COLO829 (cell line): ENCODE measurements around the gene BPGM.
"Not testable (repeated sequence)": the region's sequence is repeated elsewhere in the genome, so short reads cannot be mapped to it uniquely, and the experiment has no call there.

Experiments used
- DNase-seq: peaks from one replicate; pipeline ENCODE4 v3.0.0; 2012; ENCODE audit warnings: low spot score

Gene BPGM

DNA sequence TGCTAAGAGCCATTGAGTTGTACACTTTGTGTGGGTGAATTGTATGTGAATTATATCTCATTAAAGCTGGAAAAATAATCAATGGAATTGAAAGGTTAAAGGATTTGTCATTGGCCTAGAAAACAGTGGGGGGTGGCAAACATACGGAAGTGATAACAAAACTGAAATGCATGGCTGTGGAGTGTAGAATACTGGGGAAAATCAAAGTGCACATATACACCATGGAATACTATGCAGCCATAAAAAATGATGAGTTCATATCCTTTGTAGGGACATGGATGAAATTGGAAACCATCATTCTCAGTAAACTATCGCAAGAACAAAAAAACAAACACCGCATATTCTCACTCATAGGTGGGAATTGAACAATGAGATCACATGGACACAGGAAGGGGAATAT, 18.4 kb downstream of the BPGM start:
- not testable (repeated sequence) for DNase-seq

DNA sequence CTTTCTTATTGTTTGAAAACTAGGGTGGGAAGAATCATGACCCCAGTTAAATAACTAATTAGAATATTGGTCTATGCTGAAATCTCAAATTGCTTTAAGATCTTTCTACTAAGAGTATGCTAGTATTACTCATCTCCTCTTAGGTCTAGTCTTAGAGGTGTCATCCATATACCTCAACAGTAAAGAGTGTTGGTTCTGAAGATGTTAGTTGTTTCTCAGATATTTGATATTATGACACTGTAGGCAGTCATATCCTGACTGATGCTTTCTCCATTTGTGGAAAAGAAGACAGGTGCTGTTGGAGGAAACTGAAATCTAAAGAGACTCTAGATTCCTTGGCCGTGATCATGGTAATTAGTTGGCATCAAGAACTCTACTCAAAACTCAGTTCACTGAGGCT, 21.2 kb downstream of the BPGM start:
- DNase-seq: no peak

DNA sequence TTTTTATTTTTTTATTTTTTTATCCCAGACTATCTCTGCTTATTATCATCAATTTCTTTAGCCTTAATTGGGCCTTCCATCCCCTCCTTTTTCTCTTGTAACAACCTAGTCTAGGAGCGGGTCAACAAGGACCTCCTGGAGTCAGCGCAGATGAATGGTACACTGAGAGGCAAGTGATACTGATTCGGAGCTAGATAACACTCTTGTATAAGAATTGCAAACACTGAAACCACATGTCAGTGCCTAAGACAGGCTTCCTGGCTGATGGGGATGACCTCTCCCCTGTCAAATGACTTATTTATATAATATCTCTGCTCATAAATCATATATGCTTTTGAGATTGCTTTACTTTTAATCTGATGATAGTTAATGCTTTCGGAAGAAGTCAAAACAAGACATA, 22.7 kb downstream of the BPGM start:
- no peak for DNase-seq

DNA sequence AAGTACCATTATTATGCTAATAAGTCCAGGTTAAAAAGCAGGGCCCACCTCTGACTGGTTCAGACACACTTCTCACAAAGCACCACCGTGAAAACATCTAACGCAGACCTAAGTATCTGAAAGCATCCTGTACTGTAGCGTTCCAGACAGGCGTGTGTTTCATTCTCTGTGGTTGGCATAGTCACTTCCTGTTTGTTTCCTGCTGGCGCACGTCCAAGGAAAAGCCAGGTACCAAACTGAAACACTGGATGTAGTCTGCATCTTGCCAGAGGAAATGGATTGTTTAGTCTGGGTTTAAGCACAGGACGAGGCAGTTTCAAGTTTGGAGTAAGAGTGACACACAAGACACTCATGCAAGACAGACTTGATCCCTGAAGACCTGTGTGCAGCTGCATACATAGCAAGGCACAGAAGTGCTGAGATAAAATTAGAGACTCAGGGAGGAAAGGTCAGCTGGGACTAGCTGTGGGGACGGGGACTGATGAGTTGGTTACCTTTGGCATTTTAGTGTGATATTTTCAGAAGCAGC, 23.3 kb downstream of the BPGM start:
- DNase-seq: peak; percentile 92

DNA sequence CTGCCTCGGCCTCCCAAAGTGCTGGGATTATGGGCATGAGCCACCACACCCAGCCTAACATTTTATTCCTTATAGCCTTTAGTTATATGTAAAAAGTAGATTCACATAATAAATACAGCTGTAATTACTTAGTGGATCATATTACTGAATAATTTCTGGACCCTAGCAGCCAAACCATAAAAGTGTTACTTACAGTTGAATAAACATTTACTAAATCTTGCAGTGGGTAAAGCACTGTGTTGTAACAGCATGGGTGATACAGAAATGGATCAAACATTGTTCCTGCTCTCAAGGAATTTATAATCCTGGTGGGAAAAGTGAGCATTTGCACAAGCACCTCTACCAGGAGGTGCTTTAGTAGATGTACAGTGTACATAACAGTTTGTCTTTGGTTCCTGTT, 25.0 kb downstream of the BPGM start:
- no peak for DNase-seq

DNA sequence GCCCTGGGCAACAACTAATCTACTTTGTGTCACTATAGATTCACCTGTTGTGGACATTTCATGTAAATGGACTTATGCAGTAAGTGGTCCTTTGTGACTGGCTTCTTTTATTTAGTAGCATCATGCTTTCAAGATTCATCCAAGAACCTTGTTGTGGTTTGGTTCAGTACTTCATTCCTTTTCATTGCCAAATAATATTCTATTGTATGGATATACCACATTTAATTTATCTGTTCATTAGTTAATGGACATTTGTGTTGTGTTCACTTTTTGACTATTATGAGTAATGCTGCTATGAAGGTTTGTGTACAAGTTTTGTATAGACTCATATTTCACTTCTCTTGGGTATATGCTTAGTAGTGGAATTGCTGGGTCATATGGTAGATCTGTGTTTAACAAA, 27.8 kb downstream of the BPGM start:
- DNase-seq: no peak

DNA sequence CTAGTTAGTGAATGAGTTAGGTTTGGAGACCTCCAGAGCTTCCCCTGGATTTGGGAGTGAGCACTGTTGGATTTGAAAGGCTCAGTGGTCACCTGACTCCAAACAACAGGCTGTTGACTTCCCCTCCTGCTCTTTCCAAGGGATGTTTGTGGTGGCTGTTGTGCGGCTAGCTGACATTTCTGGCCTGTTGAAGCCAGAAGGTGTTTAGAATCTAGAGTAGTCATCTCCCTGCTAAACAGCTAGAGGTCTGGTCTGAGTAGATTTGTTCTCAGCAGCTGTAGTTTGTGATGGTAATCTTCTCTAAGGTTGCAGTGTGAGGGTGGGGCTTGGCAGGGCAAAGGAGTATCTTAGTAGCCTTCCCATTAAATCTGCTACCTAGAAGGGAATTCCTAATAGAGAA, 30.1 kb downstream of the BPGM start:
- no peak for DNase-seq

DNA sequence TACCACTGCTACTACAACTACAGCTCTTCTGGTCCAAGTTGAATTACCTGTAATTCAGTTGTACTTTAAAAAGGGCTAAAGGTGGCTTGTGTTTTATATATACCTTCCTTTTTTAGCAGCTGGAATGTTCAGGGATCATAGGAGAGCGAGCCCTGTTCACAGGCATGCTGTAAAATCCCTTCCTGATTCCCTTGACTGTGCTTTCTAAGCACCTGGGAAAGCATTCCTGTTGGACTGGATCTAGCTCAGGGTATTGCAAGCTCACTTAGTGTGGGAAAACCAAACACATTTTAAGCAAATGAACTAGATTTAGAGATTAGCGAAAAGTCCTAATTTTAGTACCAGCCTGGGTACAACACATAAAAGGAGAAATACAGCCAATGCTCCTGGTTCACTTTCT, 31.5 kb downstream of the BPGM start:
- DNase-seq: no peak

DNA sequence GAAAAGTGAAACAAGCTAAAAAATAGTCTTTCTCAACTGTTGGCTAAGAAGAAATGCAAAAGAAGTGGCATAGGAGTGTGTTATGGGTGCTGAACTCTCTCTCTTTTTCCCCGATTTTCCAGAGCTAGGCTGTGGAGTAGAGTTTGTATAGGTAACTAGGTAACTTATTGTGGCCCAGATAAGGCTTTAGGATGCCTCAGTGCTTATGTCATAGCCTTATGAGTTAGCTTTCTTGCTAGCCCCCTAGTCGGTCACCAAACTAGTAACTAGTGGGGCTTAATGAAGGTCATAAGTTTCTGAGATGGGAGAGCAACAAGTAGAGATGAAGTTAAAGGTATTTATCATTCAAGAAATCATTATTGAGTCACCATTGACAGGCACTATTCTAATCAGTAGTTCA, 32.4 kb downstream of the BPGM start:
- DNase-seq: no peak

DNA sequence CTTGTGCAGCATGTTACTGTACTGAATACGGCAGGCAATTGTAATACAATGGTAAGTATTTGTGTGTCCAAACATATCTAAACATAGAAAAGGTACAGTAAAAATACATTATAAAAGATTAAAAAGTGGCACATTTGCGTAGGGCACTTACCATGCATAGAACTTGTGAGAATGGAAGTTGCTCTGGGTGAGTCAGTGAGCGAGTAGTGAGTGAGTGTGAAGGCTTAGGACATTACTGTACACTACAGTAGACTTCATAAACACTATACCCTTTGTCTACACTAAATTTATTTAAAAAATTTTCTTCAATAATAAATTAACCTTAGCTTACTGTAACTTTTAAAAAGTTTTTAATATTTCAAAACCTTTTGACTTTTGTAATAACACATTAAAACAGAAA, 37.5 kb downstream of the BPGM start:
- no peak for DNase-seq

DNA sequence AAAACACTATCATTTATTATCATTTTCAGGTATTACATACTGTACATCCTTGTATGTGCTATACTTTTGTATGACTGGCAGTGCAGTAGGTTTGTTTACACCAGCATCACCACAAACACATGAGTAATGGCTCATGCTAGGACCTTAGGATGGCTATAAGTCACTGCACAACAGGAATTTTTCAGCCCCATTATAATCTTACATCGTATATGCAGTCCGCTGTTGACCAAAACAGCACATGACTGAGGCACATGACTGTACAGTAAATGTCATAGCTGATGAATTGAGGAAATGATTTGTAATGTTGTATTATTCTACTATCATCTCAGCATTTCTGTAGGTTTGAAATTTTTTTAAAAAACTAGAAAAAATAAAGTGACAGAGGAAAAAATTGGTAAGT, 38.6 kb downstream of the BPGM start:
- DNase-seq: peak; percentile 51

DNA sequence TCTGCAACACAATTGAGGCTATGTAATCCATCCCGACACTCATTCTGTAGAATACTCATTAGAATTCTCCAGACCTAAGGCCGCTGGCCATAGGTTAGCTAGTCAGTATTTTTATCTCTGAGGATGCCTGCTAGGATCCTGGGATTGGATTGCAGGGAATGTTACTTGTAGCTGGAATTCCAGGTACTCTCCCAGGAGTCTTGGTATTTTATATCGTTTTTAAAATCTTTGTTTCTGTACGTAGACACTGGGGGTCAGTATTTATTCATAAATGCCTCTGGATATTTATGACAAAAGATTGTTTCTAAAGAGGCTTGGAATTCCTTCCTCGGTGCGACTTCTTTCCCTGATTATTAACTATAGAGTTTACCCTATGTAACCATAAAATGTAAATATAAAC, 40.1 kb downstream of the BPGM start:
- DNase-seq: peak; percentile 78

DNA sequence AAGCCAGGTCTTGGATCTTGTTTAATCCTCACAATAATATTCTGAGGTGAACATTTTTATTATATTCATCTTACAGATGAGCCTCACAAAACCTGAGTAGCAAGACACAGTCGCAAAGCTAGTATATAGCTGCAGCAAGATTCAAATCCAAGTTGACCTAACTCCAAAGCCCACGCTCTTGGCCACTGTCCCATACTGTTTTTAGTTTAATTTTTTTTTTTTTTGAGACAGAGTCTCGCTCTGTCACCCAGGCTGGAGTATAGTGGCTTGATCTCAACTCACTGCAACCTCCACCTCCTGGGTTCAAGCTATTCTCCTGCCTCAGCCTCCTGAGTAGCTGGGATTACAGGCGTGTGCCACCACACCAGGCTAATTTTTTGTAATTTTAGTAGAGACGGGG, 42.9 kb downstream of the BPGM start:
- DNase-seq: not testable (repeated sequence)

DNA sequence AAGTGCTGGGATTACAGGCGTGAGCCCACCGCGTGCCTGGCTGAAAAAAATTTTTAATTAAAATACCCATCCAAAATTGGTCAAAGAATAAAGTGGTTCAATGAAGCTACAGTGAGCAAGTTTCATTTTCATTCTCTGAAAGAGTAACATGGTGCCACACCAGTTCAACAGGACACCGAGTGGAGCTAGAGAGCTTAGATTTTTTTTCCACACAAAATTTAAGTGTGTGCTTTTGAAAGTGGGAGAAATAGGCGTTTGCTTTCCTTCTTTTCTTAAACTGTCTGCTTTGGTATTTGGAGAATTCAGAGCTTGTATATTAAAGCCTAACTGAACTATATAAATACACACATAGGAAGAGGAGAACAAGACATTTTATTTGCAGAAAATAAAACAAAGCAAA, 43.4 kb downstream of the BPGM start:
- DNase-seq: peak; percentile 85

DNA sequence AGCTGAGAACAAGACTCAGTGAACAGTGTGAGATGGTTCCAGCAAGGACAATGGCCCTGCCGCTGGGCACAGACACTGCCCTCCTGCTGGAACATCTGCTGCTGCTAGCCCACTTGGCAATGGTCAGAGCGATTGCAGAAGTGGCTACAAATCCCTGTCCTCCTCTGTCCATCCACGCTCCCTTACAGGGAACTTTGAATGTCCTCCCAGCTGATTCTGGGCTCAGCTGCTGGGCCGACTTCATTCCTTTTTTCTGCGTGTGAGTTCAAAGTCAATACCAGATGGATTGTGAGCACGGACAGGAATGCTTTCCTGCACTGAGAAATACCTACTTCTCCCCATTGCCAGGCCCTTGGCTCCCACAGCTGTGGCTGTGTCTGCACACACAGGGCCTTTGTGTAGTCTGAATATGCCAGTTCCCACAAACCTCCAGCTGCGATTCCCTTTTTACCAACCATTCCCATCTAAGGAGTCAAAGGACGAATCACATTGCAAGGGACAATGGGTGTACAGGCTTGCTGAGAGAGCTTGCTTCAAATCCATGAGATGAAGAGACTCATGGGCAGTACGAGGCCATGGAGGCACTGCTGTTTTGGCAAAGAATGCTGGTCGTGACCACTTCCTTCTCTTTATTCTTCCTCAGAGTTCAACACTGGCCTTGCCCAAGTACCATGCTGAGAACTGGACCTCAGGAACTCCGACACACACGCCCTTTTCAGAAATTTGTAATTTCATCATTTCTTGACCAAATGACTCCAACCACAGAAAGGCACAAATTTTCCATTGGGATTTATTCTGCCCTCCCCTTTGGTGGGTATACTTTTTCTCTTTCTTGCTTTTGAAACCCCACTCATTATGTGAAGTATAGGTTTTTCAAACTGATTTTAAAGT, 44.2 kb downstream of the BPGM start:
- peak; percentile 77 for DNase-seq

DNA sequence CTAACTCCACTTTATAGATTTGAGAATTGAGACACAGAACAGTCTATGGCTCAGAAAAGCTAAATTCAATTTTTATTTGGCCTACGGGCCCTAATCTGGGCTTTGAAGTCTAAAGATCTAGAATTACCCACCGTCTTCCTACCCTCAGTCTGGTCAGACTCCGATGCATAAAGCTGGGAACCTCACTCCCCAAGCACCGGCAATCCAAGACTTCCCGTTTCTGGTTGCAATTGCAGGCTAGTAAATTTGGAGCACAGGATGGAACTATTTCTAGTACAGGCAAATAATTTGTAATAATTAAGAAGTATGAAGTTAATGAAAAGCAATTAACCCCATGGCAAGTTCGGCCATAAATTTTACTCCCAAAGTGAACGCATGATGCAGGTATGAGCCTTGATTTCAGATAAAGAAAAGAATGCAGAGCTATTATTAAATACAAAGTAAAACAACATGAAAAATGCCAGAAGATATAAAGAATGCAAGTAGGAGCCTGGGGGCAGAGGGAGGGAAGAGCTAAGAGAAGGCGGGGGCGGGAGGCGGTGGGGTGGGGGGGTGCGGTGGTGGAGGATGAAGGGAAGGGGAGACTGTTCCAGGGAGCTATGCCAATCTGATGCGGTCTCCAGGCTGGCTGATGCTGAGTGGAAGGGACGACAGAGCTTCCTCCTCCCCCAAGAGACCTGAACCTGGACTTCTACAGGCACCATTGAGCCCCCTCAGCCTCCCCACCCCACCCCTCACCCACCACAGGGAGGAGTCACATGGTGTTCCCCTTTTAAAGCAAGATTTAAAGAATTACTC, 45.1 kb downstream of the BPGM start:
- DNase-seq: no peak

DNA sequence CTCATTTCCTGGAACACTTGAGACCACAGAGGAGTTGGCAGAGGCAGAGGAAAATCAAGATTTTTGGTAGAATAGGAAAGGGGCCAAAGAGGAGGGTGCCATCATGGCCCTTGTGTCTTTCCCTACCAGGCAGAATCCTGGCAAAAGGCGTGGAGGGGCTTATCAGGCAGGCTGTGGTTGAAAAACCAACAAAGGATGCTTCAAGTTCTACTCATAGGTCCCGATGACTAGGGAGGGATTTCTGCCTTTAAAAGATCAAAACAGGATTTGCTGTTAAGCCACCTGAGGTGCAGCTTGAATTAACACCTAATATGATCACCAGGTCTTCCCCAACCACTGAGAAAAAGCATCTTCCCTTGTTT, 45.7 kb downstream of the BPGM start:
- no peak for DNase-seq

DNA sequence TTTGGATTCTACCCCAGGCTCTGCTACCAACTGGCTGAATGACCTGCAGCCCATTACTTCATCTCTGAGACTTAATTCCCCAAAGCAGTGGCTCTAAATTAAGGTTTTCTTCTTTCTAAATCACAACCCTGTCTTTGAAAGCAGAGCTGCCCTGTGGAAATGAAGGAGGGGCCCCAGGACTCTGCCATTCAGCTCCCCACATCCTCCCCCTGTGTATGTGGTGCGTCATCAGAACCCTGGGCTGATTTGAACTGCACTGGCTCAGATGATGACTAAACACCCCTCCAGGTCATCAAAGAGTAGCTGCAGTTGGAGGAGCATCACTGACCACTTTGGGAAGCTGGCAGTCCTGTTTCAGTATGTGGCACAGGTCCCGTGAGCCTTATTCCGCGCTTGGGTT, 46.6 kb downstream of the BPGM start:
- DNase-seq: peak; percentile 83

DNA sequence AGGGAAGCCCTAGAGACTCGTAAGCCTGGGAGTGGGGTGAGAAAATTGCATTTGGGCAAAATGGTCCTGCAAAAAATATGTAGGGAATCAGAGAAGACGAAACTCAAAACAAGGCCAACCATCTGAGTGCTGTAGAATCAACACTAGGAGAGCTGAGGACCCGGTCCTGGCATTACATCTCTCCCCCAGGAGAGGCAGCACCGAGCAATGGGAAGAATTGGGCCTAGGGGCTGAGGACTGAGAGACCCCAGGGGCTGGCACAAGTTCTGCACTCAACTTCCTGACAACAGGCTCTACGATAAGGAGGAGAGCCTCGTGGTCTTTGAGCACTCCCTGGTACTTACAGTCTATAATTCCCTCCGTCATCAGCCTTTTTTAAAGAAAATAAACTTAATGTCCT, 47.6 kb downstream of the BPGM start:
- DNase-seq: no peak

DNA sequence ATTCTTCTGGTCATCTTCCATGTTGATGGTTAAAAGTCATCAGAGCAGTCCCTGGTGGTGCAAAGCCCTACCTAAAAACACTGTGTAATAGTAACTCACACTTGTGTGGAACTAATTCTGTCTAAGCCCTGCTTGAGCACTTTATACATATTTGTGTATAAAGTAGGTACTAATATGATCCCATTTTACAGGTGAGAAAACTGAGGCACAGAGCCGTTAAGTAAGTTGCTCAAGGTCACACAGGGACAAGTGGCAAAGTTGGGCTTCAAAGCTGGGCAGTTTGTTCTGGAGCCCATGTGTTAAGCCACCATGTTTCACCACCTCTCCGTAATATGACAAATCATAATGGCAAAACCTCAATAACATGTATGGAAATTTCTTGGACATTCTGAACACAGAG, 48.1 kb downstream of the BPGM start:
- DNase-seq: no peak

DNA sequence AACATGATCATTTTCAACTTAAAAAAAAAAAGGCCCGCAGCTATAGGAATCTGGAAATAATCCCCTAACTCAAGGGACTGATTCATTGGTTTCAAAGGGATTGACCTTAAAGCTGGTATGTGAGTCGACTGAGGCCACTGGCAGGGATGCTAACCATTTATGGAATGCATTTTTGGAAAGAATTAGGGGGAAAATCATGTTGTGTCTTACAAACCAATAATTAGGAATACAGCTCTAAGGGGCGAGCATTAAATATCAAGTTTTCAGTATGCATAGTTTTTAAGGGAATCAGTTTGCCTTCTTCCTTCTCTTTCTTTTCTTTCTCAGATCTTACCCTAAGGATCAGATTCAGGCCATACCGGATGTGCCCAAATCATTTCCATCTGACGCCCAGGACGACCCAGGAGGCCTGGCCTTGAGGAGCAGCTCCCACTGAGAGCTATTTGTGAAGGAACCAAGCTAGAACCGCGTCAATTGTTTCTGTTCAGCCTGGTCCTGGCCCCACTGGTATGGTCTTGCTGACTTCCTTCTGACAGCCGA, 48.7 kb downstream of the BPGM start:
- peak; percentile 86 for DNase-seq

DNA sequence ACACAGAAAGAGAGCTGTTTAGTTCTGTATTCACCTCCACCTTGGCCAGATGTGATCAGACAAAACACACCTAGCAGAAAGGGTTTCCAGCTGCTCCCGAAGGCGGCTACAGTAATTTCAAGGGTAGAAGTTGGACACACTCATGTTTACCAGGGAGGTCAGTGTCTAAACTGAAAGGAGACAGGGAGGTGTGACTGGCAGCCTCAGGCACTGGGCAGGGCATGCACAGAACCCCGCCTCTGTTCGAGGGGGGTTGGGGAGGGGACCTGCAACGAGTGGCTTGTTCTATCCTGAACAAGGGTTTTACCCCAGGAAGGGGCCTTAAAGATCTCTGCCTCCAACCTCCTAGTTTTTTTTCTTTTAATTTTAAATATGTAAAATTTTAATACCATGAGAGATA, 49.6 kb downstream of the BPGM start:
- no peak for DNase-seq
